WI38 (cell line): ENCODE data around the gene CLRN1.

ENCODE experiments used
- H3K4me3 ChIP-seq: 2 replicates; pipeline ENCODE4 v1.5.1; 2011; ENCODE audit warnings: low read depth, mild to moderate bottlenecking, control low read depth, low read length
- TF ChIP-seq, protein P1 (sequence below): IDR thresholded peaks from 2 replicates; pipeline ENCODE4 v1.5.1; 2012; ENCODE audit warnings: low read depth, mild to moderate bottlenecking, control low read depth, low read length

Gene CLRN1

DNA sequence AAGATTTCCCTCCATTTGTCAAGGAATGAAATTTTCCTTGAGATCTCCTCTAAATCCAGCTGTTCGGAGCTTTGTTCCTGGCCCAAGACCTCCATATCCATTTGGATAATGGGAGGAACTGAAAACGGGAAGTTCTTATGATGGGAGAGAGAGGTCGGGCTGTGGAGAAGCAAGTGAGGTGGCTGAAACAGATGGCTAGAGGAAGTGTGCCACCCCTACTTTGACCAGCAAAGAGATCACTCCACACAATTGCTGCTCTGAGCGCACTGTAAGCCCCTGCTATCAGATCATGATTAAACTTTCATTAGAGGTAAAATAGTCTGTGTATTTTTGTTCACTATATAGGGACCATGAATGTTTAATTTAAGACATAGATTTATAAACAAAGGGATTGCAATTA lies 67.2 kb downstream of the CLRN1 start, which contains the start of gene MINDY4B:
Gene MINDY4B (minus strand): TSS at position 101 of the 400 bp plus-strand sequence. CDS start 0 bp downstream, at position 101.
- TF ChIP-seq, protein P1, sequence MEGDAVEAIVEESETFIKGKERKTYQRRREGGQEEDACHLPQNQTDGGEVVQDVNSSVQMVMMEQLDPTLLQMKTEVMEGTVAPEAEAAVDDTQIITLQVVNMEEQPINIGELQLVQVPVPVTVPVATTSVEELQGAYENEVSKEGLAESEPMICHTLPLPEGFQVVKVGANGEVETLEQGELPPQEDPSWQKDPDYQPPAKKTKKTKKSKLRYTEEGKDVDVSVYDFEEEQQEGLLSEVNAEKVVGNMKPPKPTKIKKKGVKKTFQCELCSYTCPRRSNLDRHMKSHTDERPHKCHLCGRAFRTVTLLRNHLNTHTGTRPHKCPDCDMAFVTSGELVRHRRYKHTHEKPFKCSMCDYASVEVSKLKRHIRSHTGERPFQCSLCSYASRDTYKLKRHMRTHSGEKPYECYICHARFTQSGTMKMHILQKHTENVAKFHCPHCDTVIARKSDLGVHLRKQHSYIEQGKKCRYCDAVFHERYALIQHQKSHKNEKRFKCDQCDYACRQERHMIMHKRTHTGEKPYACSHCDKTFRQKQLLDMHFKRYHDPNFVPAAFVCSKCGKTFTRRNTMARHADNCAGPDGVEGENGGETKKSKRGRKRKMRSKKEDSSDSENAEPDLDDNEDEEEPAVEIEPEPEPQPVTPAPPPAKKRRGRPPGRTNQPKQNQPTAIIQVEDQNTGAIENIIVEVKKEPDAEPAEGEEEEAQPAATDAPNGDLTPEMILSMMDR: no peak

DNA sequence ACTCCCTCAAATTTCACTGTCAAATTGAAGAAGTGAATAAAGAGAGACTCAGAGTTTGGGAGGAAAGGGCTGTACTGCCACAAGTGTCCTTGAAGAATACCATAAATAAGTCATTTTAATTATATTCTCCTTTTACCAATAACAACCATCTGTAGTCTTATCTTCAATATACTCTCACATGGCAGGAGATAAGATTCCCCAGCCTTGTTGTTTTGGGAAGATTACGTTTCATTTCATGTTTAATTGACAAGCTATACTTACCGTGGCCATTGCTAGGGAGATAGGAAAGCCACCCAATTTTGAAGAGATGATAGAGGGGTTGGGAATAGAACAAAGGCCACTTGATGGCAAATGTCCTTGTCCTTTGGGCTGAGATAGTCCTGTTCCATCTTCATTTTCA lies 69.5 kb downstream of the CLRN1 start:
- TF ChIP-seq, protein P1: no peak
- H3K4me3 ChIP-seq: no peak overlapping the region

More for the DNA sequence above, 67.2 kb downstream of the CLRN1 start, which contains the start of gene MINDY4B:
- no peak within 1 kb of the TSS for H3K4me3 ChIP-seq

DNA sequence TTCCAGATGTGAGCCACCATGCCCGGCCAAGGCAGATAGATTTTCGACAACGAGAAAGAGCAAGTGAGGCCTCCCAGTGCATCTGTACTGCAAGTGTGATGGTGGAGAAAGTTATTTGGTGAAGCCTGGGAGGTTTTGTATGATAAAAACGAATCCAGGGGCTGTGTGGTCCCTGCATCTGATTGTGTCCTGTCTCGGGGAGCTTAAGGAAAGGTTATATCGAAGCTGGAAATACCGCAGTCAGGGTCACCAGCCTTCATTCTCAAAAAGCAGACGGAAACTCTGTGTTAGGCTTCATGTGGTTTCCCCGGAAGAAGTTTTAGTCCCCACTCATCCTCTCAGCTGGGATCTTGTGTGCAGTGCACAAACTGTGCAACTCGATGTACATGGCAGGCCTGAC lies 70.7 kb downstream of the CLRN1 start:
- H3K4me3 ChIP-seq: no peak overlapping the region
- TF ChIP-seq, protein P1: no peak

DNA sequence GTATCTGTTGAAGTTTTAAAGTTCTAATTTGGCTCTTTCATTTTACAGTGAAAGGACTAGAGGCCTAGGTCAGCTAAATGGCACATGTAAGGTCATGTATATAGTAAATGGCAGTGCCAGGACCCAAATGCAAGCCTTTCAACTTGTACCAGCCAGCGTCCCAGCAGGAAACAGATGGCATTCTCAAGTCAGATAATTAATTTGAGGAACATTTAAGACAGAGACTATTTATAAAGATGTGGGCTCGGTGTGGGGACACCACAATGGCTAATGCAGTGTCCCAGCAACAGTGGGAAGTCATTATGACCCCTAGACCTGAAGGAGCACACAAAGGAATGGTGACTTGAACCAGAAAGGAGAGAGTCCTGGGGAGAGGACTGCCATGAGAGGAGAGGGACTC lies 73.4 kb downstream of the CLRN1 start:
- H3K4me3 ChIP-seq: no peak overlapping the region
- TF ChIP-seq, protein P1: no peak

DNA sequence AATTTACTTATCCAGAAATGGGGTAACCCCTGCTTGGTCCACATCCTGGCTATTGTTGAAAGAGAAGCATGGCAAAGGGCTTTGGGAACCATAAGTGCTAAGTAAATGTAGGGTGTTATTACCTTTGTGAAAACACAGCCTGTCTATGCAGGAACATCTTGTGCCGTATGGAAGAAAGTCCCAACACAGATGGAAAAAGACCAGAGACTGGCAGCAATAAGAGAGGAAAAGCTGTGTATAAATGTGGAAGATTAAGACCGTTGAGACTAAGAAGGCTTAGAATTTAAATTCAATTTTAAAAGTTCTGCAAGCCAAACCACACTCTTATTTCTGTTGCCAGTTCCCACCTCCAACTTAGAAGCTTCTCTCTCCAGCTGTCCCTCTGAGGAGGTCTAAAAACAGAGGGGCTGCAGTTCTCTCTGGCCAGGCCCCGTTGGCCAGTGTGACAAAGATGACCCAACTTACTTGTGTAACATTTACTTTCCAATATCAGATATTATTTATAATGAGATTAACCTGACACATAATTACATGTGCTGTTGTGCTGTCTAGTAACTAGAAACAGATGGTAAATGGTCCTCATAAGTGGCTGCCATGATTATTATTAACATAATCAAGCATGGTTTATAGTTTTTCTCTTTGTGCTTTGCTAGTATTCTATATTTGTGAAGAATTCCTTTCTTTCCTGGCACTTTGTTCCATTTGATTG lies 74.3 kb downstream of the CLRN1 start:
- no peak overlapping the region for H3K4me3 ChIP-seq
- TF ChIP-seq, protein P1: no peak

DNA sequence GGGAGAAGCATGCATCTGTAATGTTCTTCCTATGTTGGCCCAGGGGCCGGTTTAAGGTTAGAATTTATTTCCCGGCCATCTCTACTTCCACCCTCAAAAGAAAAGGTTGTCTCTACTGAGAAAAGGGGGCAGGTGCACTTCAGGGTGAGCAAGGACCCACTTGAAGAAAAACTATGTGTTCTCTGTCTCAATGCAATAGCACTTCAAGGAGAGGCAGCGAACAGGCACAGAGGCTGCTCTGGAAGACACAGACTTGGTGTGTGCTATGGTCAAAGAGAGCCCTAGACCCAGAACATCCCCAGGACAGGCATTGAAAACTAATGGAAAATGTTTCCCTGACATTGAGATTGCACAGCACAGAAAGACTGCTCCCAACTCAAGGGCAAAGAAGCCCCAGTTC lies 74.9 kb downstream of the CLRN1 start:
- TF ChIP-seq, protein P1: no peak
- no peak overlapping the region for H3K4me3 ChIP-seq

DNA sequence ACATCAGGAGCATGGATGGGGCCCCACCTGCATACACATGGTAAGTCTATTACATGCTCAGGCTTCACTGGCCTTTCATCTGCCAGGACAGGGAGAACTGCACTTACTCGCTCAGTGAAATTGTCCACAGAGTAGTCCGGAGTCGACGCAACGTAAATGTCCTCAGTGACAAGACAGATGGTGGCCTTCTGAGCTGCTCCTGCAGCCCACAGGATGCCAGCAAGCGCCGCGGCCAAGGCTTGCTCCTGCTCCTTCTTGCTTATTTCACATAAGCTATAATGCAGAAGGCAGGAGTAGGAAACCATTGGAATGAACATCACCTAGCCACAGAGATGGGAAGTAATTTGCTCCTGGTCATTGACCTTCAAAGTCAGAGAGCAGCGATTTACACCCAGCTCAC lies 81.7 kb downstream of the CLRN1 start:
- TF ChIP-seq, protein P1: no peak

More for the DNA sequence above, 81.7 kb downstream of the CLRN1 start:
- no peak overlapping the region for H3K4me3 ChIP-seq
